ENCODE results near the gene WNT3A.

Gene WNT3A

GRCh38 chr1:228085287-228085951 lies 78.6 kb downstream of the WNT3A start:
- DNase-seq, result peak; percentile 73

DNA sequence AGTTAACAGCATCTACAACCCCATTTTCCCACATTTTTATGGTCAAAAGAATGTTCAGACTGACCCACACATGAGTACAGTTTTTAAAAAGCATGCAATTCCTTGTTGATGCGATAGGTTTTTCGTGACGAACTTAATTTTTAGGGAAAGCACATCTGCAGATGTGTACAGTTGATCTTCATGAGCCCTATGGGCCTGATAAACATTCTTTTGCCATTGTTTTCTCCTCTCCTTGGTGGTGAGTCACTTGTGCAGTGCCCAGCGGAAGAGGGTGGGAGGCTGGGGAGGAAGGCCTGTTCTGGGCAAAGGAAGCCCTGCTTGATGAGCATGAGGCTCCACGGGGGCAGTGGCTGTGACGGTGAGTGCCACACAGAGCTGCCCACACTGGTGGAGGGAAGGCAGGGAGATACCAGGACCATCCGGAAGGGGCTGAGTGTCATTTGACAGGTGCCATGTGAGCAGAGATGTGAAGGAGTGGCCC lies 81.0 kb downstream of the WNT3A start:
- peak; percentile 57 for DNase-seq

- DNase-seq, result no peak
These were observed 82.0 kb downstream of the WNT3A start for GRCh38 chr1:228088586-228089498.

- no peak for DNase-seq
These were observed 83.0 kb downstream of the WNT3A start for GRCh38 chr1:228089519-228090380.

- no peak for DNase-seq
These were observed 83.8 kb downstream of the WNT3A start for GRCh38 chr1:228090613-228091081.

DNA sequence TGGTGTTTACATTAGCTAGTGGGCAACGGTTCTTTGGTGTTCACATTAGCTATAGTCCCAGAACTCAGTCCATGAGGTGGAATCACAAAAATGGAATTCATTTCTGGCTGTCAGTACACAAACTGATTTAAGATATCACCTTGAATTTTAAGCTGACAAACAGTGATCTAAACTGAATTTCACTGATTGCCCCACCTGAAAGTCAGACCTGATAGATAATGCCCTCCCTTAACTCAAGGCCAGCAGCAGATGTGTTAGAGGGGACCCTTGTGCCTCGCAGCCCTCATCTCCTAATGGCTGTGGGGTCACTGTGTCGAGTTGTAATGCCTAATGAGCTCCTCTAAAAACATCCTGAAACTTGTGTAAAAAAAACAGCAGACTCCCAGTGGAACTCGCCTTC lies 84.3 kb downstream of the WNT3A start:
- DNase-seq, result no peak

GRCh38 chr1:228092342-228093049 lies 85.7 kb downstream of the WNT3A start:
- DNase-seq, result no peak

- no peak for DNase-seq
These were observed 86.5 kb downstream of the WNT3A start for GRCh38 chr1:228093050-228093906.

GRCh38 chr1:228094432-228095016 lies 87.7 kb downstream of the WNT3A start:
- DNase-seq, result no peak

DNA sequence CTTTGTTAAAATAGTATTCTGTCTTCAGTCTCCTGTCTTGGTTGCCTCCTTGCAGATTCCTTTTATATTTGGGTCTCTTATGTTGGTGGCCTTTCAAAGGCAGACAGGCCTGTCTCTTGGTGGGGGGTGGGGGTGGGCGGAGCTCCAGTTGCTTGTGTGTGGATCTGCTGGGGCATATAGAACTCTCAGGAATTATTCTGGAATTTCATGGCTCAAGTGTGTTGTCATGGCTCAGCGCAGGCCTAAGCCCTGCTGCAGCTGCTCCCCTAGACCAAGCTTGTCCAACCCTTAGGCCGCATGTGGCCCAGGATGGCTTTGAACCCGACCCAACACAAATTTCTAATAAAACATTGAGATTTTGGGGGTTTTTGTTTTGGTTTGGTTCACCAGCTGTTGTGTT lies 88.4 kb downstream of the WNT3A start:
- no peak for DNase-seq

- DNase-seq, result no peak
These were observed 89.1 kb downstream of the WNT3A start for GRCh38 chr1:228095938-228096337.

GRCh38 chr1:228096416-228097332 lies 89.9 kb downstream of the WNT3A start:
- DNase-seq, result no peak

DNA sequence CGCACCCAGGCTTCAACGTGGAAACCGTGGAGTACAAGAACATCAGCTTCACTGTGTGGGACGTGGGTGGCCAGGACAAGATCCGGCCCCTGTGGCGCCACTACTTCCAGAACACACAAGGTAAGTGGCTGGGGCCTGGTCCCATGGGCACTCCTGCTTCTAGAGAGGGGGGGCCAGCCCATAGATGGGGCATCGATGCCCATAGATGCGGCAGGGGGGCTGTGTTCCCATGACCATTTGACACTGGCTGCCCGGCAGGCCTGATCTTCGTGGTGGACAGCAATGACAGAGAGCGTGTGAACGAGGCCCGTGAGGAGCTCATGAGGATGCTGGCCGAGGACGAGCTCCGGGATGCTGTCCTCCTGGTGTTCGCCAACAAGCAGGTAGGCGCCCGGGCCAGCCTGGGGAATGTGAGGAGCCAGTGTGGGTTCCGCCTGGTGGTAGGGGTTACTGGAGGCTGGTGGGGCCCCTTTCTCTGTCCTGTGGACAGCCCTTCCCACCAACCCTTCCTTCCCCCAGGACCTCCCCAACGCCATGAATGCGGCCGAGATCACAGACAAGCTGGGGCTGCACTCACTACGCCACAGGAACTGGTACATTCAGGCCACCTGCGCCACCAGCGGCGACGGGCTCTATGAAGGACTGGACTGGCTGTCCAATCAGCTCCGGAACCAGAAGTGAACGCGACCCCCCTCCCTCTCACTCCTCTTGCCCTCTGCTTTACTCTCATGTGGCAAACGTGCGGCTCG lies 90.7 kb downstream of the WNT3A start:
- no peak for DNase-seq

DNA sequence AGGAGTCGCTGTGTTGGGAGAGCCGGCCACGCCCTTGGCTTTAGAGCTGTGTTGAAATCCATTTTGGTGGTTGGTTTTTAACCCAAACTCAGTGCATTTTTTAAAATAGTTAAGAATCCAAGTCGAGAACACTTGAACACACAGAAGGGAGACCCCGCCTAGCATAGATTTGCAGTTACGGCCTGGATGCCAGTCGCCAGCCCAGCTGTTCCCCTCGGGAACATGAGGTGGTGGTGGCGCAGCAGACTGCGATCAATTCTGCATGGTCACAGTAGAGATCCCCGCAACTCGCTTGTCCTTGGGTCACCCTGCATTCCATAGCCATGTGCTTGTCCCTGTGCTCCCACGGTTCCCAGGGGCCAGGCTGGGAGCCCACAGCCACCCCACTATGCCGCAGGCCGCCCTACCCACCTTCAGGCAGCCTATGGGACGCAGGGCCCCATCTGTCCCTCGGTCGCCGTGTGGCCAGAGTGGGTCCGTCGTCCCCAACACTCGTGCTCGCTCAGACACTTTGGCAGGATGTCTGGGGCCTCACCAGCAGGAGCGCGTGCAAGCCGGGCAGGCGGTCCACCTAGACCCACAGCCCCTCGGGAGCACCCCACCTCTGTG lies 91.6 kb downstream of the WNT3A start:
- DNase-seq, result no peak

GRCh38 chr1:228099331-228099732 lies 92.5 kb downstream of the WNT3A start:
- DNase-seq, result no peak

GRCh38 chr1:228100822-228101613 lies 94.2 kb downstream of the WNT3A start:
- no peak for DNase-seq

- DNase-seq, result no peak
These were observed 94.8 kb downstream of the WNT3A start for GRCh38 chr1:228101614-228101993.
